HL-60 (cell line): ENCODE measurements around the gene TRPM2.

Experiments used
- DNase-seq, 2 experiments: peaks; one replicate each; pipeline ENCODE4 v3.0.0-alpha.2; 2010 to 2020; ENCODE audit warnings: low read depth in 1 of 2, low spot score in 1 of 2
- H3K27ac ChIP-seq: fragments of 250-450 bp; sonication (Bioruptor Pico); replicated peaks from 2 replicates; pipeline ENCODE4 v1.5.1; 2020; ENCODE audit warnings: mild to moderate bottlenecking, moderate library complexity
- H3K27me3 ChIP-seq: fragments of 250-450 bp; sonication (Bioruptor Pico); 2 replicates; pipeline ENCODE4 v1.5.1; 2021; ENCODE audit warnings: mild to moderate bottlenecking, moderate library complexity; ENCODE audit not compliant: insufficient read depth, poor library complexity, severe bottlenecking
- H3K4me3 ChIP-seq: replicated peaks from 2 replicates; pipeline ENCODE4 v1.5.1; 2011; ENCODE audit warnings: mild to moderate bottlenecking, control low read depth, low read length; ENCODE audit not compliant: insufficient read depth
- CTCF ChIP-seq: IDR thresholded peaks from one replicate; pipeline ENCODE4 v1.5.1; 2011; ENCODE audit warnings: low read length, control low read depth, inconsistent platforms; ENCODE audit not compliant: insufficient read depth
- GABPA ChIP-seq: IDR thresholded peaks from 2 replicates; pipeline ENCODE4 v1.6.1; 2012; ENCODE audit warnings: low read depth
- POLR2AphosphoS5 ChIP-seq: IDR thresholded peaks from 2 replicates; pipeline ENCODE4 v1.6.1; 2012; ENCODE audit warnings: low read depth
- REST ChIP-seq: IDR thresholded peaks from 2 replicates; pipeline ENCODE4 v1.6.1; 2012; ENCODE audit warnings: low read depth; ENCODE audit not compliant: insufficient replicate concordance
- SPI1 ChIP-seq: IDR thresholded peaks from 2 replicates; pipeline ENCODE4 v1.6.1; 2012; ENCODE audit warnings: low read depth, mild to moderate bottlenecking, borderline replicate concordance

The TRPM2 gene

GRCh38 chr21:44379515-44379848 lies 26.1 kb downstream of the TRPM2 start:
- H3K27me3 ChIP-seq = no peaks in the 10 kb centered on the region
- DNase-seq = no peak
- H3K27ac ChIP-seq = no peak overlapping the region
- no peak overlapping the region for H3K4me3 ChIP-seq
- no peak for TF ChIP-seq SPI1
- TF ChIP-seq REST = no peak
- no peak for TF ChIP-seq CTCF
- no peak for TF ChIP-seq GABPA
- no peak for TF ChIP-seq POLR2AphosphoS5

DNA sequence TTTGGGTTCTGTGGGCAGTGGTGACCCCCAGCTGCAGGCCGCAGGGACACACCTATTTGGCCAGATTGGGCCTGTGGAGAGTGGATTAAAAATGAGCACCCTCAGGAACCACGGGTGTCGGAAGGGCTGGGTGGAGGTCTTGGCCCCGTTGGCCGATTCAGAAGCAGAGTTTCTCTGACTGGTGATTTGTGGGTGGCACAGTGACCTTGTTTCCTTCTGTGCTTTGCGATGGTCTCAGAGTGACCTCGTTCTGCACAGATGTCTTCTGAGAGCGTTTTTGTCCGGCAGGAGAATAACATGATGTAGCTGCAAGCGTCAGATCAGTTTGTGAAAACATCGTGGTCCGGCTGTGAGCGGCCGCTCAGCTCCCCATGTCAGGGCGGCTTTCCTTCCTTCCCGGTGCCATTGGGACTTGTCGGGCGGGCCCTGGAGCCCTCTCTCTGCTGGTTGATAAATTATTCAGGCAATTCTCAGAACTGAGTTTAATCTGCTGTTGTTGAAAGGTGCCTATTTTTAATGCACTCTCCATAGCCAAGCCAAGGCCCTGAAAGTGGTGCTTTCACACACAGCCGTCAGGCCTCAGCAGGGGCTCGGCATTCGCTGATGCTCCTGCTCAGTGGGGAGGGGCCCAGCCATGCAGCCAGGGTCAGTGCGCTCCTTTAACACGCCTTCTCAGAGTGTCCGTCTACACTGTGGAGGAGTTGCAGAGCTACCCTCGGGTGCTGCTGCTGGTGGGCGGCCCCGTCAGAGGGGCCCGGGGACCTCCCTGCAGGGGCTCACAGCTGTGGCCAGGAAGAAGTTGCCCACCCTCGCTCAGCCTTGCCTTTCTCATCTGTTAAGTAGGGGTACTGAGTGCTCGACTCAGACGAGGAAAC lies 26.8 kb downstream of the TRPM2 start:
- TF ChIP-seq SPI1 (no peak), POLR2AphosphoS5 (no peak), CTCF (no peak), GABPA (no peak), REST (no peak)
- no peak overlapping the region for H3K27ac ChIP-seq
- no peak for DNase-seq
- no peak overlapping the region for H3K4me3 ChIP-seq
- no peaks in the 10 kb centered on the region for H3K27me3 ChIP-seq

DNA sequence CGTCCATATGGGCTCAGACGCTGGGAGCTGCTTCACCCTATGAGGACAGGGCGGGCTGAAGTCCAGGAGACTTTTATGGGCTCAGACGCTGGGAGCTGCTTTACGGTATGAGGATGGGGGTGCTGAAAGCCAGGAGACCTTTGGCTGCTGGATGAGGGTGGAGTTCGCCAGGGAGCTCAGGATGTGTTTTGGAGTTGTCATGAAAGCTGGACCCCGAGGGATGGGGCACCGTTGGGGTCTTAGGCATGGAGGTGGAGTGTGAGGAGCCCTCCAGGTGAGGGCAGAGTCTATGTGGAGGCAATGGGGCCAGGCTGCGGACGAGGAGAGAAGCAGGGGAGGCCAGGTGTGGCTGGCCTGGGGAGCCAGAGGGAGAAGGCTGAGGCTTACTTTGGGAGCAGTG lies 27.5 kb downstream of the TRPM2 start:
- Histone ChIP-seq H3K27me3 (no peaks in the 10 kb centered on the region), H3K4me3 (no peak overlapping the region), H3K27ac (no peak overlapping the region)
- TF ChIP-seq CTCF (no peak), POLR2AphosphoS5 (peak; percentile 32; the same call in 1 of the 2 replicates)
- no peak for DNase-seq

GRCh38 chr21:44381874-44382273 lies 28.5 kb downstream of the TRPM2 start:
- Histone ChIP-seq H3K4me3 (no peak overlapping the region), H3K27me3 (no peaks in the 10 kb centered on the region), H3K27ac (no peak overlapping the region)
- DNase-seq = no peak
- TF ChIP-seq SPI1 = no peak
- TF ChIP-seq REST = no peak
- no peak for TF ChIP-seq GABPA
- TF ChIP-seq POLR2AphosphoS5 = no peak
- no peak for TF ChIP-seq CTCF
